Measurements from ENCODE around the gene ALDH1B1.

Gene ALDH1B1

DNA sequence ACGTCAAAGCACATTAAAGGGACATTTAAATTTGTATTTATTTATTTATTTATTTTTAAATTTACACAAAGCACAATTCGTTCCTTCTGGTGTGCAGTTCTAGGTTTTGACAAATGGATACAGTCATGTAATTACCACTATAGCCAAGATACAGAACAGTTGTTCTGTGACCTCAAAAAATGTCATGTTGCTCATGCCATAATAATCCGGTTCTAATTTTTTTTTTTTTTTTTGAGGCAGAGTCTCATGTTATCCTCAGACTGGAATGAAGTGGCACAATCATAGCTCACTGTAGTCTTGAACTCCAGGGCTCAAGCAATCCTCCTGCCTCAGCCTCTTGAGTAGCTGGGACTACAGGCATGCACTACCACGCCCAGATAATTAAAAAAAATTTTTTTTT is 24.0 kb downstream of the ALDH1B1 start:
- no peak for DNase-seq (ENCODE audit: low read depth in 2 of 2)

- no peak for DNase-seq (ENCODE audit: low read depth in 2 of 2)
Measured at GRCh38 chr9:38417003-38417945, 24.8 kb downstream of the ALDH1B1 start.

DNA sequence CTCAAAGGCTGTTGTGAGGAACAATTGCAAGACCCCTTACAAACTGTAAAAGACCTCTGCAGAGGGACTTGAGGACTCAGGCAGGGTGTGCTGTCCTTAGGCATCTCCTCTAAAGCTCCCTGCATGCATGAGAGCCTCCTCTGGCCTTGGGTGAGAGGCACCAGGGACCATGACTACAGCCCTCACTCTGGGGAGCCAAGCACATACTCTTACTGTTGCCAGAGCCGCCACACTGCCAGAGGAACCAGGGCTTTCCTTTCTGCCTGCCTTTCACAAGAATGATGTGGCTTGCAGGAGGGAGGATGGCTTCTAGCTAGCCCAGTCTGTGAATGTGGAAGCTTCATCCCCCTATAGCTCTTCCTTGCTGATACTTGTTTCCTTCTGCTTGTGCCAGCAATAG is 25.9 kb downstream of the ALDH1B1 start:
- no peak for DNase-seq (ENCODE audit: low read depth in 2 of 2)

- no peak for DNase-seq (ENCODE audit: low read depth in 2 of 2)
Measured at GRCh38 chr9:38419181-38419580, 26.7 kb downstream of the ALDH1B1 start.

DNA sequence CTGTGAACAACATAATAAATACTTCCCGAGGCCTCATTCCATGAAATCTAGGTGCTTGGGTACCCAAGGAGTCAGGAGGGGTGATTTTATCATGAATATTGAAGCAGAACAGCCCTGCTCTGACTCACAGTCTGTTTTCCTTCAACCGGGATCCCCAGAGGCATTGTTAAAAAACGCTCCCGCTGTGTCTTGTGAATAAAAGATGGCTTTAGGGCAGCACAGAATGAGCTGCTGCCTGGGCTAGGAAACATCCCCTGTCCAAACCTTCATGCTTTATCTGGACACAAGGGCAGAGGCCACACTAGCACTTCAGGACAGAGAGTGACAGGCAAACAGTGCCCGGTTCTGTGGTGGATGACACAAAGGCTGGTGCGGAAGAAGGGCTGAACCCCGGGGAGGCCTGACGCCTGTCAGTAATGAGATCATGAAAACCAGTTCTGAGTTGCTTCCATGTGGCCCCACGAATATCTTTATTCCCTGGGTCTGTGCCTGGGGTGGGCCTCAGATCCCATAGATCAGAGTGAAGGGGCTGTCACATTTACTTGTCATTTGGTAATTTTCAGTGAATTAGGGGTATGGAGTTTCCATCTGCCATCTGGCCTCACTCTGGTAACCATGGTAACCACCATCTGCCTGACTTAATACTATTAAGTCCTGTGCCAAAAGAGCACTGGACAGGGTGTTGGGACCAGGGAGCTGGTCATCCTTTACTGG is 29.2 kb downstream of the ALDH1B1 start:
- no peak for DNase-seq (ENCODE audit: low read depth in 2 of 2)

GRCh38 chr9:38422555-38423260 is 30.2 kb downstream of the ALDH1B1 start:
- DNase-seq (ENCODE audit: low read depth in 2 of 2): no peak

DNA sequence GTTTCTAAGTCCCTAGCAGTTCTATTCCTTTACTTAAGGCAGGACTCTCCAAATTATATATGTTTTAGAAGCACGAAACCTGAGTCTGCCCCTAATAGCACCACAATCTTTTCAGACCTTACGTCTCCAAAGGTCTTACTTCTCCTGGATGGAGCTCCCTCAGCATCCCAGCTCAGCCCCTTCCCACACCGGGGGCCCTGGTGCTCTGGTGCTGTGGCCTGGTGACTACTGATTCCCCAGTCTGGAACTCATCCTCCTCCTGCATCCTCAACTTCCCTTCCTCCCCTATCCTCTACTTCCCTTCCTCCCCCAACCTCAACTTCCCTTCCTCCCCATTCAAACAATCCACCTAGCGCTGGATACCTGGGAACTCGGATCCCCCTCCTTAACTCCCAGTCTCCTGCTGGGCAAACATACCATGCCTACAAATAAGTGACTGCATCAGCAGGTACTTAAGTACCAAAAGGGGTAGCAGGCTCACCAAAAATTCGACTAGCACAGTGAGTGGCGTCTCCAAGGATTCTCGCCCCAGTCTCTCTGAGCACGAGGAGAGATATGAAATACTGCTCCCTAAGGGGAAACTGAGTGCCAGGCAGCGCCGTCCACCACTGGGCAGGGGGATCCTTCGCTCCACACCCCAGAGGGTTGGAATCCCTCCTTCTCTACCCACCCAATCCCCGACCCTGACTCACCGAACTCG is 30.9 kb downstream of the ALDH1B1 start:
- no peak for DNase-seq (ENCODE audit: low read depth in 2 of 2)

DNA sequence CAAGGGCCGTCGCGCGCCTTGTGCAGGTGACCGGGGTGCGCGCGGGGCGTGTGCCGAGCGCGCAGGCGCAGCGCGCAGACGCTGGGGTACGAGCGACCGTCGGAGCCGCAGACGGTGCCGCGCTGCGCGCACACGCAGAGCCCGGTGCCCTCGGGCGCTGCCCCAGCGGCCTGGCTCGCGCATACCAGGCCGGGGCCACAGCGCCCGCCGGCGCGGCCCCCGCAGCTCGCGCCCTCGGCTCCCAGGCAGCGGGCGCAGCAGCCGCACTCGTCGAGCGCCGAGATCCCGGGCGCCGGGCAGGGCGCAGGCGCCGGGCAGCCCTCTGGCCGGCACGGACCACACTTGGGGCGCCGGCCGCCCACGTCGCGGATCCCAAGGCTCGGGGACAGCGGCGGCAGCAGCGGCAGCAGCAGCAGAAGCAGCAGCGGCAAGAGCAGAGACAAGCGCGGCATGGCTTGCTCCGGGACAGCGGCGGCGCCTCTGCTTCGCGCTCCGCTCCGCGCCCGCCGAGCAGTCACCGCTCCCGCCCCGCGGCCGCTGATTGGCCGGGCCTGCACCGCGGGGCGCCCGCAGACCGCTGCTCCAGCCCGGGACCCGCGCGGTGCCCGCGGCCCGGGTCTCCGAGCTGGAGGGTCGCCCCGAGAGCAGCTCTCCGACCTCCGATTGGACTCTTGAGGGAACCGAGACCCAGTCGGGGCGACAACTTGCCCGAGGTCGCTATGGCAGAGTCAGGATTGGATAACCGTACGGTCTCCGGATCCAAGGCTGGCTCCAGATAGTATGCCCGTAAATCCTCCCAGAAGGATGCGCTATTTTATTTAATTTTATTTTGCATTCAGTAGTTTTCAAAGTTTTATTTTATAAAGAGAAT is 31.7 kb downstream of the ALDH1B1 start, which contains the start of gene IGFBPL1:
Gene IGFBPL1 (minus strand): TSS at position 482 of the 871 bp plus-strand sequence. CDS start 30 bp downstream, at position 452.
- DNase-seq (ENCODE audit: low read depth in 2 of 2): no peak

DNA sequence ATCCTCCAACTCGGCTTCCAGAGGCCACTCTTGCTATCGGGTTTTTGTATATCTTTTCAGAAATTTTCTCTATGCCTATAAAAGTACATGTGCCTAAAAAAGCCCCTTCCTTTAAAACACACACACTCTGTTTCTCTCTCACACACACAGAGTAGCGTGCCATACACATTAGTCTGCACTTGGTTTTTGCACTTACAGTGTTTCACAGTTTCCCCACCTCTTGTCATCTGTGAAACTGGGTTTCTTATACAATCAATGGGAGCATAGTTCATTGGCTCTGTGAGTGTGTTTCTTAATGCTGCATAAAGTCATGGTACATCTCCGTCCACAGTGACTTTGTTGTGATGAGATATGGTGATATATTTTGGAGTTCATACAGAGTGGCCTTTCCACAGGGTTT is 32.4 kb downstream of the ALDH1B1 start:
- no peak for DNase-seq (ENCODE audit: low read depth in 2 of 2)

- no peak for DNase-seq (ENCODE audit: low read depth in 2 of 2)
Measured at GRCh38 chr9:38428062-38428461, 35.6 kb downstream of the ALDH1B1 start.

DNA sequence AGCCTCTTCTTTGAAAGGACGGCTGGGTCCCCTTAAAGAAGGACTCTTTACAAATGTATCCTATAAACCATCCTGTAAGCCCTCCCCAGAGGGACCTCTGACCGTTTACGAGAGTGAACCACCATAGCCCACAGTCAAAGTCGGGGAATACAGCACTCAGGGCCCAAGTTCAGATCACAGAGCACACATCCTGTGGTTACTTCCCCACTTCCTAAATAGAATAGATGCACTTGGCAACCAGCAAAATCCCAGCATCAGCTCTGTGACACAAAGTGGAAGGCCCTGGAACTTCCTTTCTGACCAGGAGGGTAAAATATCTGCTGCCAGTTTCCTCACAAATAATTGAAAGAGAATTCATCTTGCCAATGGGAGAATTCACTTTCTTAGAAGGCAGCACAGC is 38.6 kb downstream of the ALDH1B1 start:
- no peak for DNase-seq (ENCODE audit: low read depth in 2 of 2)

DNA sequence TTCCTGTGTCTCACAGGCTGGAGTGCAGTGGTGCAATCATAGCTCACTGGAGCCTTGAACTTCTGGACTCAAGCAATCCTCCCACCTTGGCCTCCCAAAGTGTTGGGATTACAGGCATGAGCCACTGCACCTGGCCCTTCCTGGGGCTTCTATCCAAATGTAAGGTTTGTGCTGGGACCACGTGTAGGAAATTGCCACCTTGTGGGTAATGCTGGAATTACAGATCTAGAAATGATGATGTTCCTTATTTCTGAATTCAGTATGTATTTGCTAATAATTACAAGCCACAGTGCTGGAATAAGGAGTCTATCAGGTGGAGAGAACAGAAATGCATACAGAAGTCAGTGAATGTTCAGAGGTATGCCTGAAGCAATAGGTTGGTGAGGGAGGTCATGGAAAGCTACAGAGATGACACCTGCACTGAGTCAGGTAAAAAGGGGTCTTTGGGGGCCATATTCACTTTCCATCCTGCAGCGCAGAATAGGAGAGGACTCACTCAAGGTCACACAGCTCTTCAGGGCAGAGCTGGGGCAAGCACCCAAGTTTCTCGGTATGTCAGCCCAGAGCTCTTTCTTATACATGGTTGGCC is 40.5 kb downstream of the ALDH1B1 start:
- DNase-seq (ENCODE audit: low read depth in 2 of 2): no peak

- no peak for DNase-seq (ENCODE audit: low read depth in 2 of 2)
Measured at GRCh38 chr9:38434365-38434764, 41.9 kb downstream of the ALDH1B1 start.

GRCh38 chr9:38434853-38435252 is 42.4 kb downstream of the ALDH1B1 start:
- no peak for DNase-seq (ENCODE audit: low read depth in 2 of 2)

GRCh38 chr9:38435521-38435920 is 43.0 kb downstream of the ALDH1B1 start:
- DNase-seq (ENCODE audit: low read depth in 2 of 2): no peak

DNA sequence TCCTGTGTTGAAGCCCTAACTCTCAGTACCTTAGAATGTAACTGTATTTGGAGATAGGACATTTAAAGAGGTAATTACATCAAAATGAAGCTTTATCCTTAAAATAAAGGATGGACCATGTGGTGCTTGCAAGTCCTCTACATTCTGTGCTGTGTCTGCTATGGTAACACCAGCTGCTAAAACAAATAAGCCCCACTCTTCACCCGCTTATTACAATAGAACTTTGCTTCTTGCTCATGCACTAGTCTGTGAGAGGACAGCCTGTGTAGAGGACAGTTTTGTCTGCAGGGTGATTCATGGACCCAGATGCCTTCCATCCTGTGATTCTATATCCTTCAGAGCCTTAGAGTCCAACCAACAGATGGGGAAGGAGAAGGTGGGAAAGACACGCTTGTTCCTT is 44.2 kb downstream of the ALDH1B1 start:
- DNase-seq (ENCODE audit: low read depth in 2 of 2): no peak

- no peak for DNase-seq (ENCODE audit: low read depth in 2 of 2)
Measured at GRCh38 chr9:38437193-38437823, 44.8 kb downstream of the ALDH1B1 start.

DNA sequence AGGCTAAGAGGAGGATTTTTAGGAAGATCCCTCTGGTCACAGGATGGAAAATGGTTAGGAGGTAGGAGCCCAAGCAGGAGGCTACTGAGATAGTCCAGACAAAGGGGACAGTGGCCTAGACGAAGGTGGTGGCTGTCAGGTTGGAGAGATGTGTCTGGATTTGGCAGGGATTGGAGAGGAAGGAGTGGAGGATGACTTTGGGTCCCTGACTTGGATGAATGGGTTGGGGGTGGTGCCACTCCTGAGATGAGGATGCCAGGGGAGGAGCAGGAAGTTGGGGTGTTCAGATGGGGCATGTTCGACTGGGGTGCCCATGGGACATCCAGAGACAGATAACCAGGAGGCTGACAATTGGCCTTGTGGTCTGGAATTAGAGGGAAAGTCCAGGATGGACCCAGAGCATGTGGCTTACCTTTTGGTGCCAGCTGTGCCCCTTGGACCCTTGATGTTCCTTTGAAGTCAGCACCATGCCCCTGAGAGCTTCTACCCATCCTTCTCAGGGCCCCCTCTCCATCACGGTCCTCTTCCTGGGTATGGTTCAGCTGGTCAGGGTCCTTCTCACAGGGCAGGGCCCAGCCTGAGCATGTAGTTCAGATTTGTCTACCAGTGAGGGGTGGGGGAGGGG is 46.9 kb downstream of the ALDH1B1 start:
- DNase-seq (ENCODE audit: low read depth in 2 of 2): no peak

DNA sequence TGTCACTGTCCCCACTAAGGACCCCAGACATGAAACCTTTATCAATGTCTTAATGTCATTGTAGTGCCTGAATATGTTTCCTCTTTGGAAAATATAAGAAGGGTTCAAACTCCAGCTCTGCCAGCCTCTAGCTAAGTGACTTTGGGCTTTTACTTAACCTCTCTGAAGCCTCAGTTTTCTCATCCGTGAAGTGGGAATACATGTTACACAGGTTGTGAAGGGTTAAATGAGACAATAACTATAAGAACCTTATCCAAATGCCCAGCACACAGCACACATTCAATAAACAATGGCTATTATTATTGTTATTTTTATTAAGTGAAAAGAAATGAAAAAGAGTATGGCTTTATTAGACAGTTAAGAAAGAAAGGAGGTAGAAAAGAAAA is 47.4 kb downstream of the ALDH1B1 start:
- DNase-seq (ENCODE audit: low read depth in 2 of 2): no peak

Measured in stimulated activated CD8-positive, alpha-beta memory T cell treated with anti-CD3 and anti-CD28 coated beads, Interleukin-15, amount 100 ng/mL, for 4 hours (primary cell).